ENCODE data around the gene LMAN2L.

Gene LMAN2L

DNA sequence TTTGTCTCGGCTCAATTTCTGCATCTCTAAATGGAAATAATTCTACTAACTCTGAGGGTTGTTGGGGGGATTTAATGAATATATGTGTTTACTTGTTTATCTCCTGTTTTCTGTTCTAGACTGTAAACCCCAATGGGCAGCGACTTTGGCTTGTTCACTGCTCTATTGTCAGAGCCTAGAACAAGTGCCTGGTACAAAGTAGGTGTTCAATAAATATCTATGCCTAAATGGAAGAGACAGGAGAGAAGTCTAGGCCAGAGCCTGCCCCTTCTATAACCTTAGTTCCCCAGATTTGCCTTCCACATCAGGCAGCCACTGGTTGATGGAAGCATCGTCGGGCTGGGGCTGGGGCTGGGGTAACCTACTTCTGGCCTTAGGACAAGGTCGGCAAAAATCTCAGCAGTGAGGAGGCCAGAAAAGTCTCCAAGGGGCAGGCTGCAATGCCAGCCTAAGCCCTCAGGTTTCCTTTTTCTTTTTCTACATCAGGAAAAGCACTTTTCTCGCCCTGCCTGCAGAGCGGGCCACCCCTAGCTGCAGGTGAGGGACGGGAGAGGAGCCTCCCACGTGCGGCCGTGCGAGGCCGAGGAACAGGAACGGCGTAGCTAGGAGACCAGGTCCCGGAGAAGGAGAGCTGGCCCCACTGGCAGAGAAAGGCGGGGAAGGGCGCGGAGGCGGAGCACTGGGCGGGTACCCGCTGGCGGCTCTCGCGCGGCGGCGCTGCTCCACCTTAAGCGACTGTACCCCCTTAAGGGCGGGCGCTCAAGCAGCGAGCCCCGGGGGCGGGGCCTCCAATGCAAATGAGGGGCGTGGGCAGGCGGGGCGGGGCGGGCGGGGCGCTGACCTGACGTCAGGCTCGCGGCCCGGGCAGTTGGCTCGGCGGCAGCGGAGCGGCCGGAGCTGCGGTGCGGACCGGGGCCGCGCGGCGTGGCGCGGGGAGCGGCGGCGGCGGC lies 20.4 kb upstream of the LMAN2L start, which contains the start of gene CNNM4:
Gene CNNM4, plus strand, starts transcription at position 867 of the 950 bp plus-strand sequence. CDS start 98 bp downstream, outside the sequence.
- peak; percentile 87 for DNase-seq

DNA sequence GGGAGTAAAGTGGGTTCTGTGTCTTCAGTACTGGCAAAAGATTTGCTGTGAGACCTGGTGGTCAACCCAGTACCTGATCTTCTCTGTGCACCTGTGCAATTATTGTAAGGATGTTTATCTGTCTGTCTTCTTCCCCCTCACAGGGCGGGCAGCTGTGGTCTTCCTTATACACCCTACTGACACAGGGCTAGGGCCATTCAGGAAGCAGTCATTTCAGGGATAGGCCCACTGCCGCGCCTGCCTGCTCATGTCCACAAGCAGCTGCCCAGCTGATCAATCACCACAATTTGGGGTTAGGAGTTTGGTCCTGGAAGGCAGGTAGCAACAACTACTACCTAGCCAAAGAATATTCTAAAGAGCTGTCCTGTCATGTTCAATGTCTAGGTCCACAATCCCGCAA lies 19.7 kb upstream of the LMAN2L start:
- DNase-seq = no peak

GRCh38 chr2:96758987-96759386 lies 19.1 kb upstream of the LMAN2L start:
- no peak for DNase-seq

DNA sequence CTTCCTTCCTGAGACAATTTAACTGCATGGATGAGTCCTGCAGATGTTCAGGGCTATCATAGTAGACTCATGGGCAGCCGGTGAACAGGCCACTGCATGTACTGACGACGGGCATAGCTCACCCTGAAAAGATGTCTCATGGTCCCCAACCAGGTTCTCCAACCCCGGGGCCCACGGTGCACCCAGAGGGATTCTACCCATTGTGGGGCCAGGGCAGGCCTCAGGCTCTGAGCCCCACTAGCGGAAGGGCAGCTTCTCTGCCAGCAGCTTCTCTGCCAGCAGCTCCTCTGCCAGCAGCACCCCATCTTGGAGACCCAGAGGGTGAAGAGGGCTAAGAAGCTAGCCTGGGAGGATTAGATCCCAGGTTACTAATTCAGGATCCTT lies 17.6 kb upstream of the LMAN2L start:
- no peak for DNase-seq

DNA sequence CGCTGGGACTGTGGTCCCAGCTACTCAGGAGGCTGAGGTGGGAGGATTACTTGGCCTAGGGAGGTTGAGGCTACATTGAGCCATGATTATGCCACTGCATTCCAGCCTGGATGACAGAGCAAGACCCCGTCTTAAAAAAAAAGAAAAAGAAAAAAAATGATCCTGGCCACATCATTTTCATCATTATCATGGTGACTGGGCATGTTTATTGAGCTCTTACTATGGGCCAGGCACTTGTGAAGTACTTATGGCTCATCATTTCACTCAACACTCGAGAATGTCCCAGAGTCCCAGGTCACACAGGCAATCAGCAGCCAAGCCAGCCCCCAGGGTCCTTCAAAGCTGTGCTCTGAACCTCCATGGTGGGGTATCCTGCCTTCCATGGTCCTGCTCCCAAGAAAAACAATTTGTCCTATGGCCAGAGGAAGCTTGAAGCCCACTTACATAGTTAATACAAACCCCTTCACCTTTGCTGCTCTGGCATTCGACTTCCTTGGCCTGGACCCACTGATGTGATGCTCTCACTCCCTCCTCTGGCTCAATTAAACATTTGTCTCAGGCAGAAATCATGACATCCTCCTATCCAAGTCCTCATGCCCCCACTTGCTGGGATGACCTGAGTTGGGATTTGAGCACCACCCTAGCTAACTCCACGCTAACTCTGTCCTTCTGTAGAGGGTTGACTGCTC lies 17.1 kb upstream of the LMAN2L start:
- no peak for DNase-seq

DNA sequence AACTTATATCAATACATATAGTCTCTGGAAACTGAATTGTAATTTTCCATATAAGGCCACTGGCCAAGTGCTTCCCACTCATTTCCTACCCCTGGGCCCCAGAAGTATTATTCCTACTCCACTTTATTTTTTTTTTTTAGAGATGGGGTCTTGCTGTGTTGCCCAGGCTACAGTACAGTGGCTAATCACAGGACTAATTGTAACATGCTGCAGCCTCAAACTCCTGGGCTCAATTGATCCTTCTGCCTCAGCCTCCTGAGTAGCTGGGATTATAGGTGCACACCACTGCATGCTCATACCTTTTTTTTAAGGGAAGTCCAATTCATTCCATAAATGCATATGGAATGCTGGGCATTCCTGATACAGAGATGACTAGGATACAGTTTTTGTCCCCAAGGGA lies 14.5 kb upstream of the LMAN2L start:
- no peak for DNase-seq

- no peak for DNase-seq
These were observed 13.9 kb upstream of the LMAN2L start for GRCh38 chr2:96753661-96754282.

- no peak for DNase-seq
These were observed 11.9 kb upstream of the LMAN2L start for GRCh38 chr2:96751800-96752199.

DNA sequence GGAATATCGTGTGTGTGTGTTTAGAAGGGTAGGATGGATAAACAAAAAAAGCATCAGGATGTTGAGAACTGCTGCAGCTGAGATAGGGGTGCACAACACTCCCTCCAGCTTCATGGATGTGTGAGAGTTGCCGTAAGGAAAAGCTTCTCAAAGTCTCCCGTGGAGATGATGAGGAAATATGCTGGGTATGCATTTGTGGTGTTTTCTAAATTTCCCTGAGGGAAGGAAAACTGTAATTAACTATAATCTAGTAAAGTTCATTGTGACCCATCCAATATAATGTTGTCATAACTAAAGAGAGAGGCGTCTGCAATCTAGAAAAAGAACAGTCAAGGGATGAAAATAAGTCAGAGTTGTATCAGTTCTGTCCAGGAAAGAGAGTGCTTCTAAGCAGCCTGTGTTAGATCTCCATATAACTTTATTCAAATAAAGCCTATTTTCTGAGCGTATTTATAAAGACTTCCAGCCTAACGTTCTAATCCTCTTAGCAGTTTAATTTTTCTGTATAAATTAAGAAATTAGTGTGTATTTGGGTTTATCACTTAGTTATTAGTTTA lies 7.3 kb upstream of the LMAN2L start:
- no peak for DNase-seq

- DNase-seq = no peak
These were observed 710 bp downstream of the LMAN2L start for GRCh38 chr2:96739076-96739632.

DNA sequence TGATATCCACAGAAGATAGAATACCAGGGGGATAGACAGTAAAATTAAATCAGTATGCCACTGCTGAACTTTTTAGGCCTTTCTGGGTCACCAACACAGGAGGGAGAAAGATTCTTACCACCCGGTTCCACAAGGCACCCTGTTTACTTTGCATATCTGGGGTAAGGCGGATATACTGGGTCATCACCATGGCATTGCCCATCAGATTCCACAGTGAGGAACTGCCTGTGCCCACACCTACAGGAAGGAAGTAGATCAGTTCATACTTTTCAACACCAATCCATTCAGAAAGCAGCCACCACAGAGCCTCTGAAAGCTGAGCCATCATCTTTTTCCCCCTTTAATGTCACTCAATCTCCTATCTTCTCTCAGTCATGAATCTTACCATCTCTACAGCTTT lies 2.0 kb downstream of the LMAN2L start:
- DNase-seq = no peak

DNA sequence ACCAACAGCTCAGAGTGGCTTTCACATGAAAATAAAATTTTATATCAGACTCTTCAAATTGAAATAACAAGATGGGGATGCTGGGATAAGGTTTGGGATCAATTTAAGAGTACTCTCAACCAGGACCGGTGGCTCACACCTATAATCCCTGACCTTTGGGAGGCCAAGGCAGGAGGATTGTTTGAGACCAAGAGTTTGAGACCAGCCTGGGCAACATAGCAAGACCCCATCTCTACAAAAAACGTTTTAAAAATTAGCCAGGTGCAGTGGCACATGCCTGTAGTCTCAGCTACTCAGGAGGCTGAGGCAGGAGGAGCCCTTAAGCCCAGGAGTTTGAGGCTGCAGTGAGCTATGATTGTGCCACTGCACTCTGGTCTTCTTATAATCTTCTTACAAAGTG lies 2.6 kb downstream of the LMAN2L start:
- DNase-seq = no peak

GRCh38 chr2:96734880-96735583 lies 4.8 kb downstream of the LMAN2L start:
- peak; percentile 84 for DNase-seq

GRCh38 chr2:96733931-96734330 lies 5.9 kb downstream of the LMAN2L start:
- no peak for DNase-seq

GRCh38 chr2:96730212-96730611 lies 9.7 kb downstream of the LMAN2L start:
- DNase-seq = no peak

DNA sequence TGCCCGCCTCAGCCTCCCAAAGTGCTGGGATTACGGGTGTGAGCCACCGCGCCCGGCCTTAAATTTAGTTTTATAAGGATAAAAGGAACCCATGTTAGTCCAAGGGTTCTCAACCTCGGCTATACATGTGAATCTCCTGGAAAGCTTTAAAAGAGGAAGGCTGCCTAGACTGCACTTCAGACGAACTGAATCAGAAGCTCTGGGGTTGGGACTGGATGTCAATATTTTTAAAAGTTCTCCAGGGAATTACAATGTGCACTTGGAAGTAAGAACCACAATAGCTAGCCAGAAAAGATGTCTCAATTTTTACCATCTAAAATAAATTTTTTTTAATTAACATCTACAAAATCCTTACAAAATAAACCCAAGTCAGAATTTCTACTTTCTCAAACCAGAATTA lies 10.1 kb downstream of the LMAN2L start:
- DNase-seq = no peak

- no peak for DNase-seq
These were observed 12.4 kb downstream of the LMAN2L start for GRCh38 chr2:96727431-96727830.

GRCh38 chr2:96726131-96726530 lies 13.7 kb downstream of the LMAN2L start:
- DNase-seq = no peak

GRCh38 chr2:96716388-96716787 lies 23.5 kb downstream of the LMAN2L start:
- no peak for DNase-seq

GRCh38 chr2:96715658-96716057 lies 24.2 kb downstream of the LMAN2L start:
- no peak for DNase-seq

DNA sequence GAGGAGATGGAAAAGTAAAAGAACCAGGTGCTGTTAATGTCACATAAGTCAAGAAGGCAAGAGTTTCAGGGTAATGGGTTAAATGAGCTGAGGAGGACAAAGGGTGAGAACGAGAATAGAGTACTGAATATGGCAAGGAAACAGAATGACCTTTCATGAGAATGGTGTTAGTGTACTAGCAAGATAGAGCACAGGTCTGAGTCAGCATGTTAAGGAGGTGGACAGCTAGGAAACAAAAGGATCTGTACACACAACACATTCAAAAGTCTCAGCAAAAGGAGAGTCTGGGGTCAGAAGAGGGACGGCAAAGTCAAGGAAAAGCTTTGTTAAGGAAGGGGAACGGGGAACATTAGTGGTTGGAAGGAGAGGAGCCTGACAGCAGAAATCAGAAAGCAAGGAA lies 28.9 kb downstream of the LMAN2L start:
- DNase-seq = no peak

- DNase-seq = no peak
These were observed 36.7 kb downstream of the LMAN2L start for GRCh38 chr2:96703021-96703751.
